ENCODE results near the gene DNLZ.

- no peak for TF ChIP-seq RFX5 (IDR thresholded peaks at IDR 0.05; ENCODE audit: low read length)
- TF ChIP-seq CTCF (IDR thresholded peaks at IDR 0.05) = no peak
- no peak for TF ChIP-seq USF2 (IDR thresholded peaks at IDR 0.05; ENCODE audit: borderline replicate concordance, low read depth, low read length)
- TF ChIP-seq RXRA (IDR thresholded peaks at IDR 0.05; ENCODE audit: borderline replicate concordance, low read depth) = no peak
- no peak for TF ChIP-seq TAF1 (IDR thresholded peaks at IDR 0.05; ENCODE audit: borderline replicate concordance, low read depth, low read length)
- no peak for TF ChIP-seq RAD21 (IDR thresholded peaks at IDR 0.05; ENCODE audit: low read length)
- TF ChIP-seq NRF1 (IDR thresholded peaks at IDR 0.05; ENCODE audit: low read depth, low read length) = no peak
- TF ChIP-seq YY1 (IDR thresholded peaks at IDR 0.05; ENCODE audit: low read depth) = no peak
- TF ChIP-seq RCOR1 (IDR thresholded peaks at IDR 0.05; ENCODE audit: low read length) = no peak
- TF ChIP-seq TEAD4 (IDR thresholded peaks at IDR 0.05; ENCODE audit: borderline replicate concordance, insufficient read depth) = no peak
- TF ChIP-seq POLR2AphosphoS5 (IDR thresholded peaks at IDR 0.05; ENCODE audit: low read depth, low read length) = no peak
Measured at GRCh38 chr9:136357202-136357725, 6.3 kb downstream of the DNLZ start.

Measured in SK-N-SH (cell line).